RKO (cell line): ENCODE data around the gene BPIFA1.

Experiments used
- DNase-seq: peaks from one replicate; pipeline ENCODE4 v3.0.0-alpha.2; 2016; ENCODE audit warnings: low spot score

BPIFA1 gene

DNA sequence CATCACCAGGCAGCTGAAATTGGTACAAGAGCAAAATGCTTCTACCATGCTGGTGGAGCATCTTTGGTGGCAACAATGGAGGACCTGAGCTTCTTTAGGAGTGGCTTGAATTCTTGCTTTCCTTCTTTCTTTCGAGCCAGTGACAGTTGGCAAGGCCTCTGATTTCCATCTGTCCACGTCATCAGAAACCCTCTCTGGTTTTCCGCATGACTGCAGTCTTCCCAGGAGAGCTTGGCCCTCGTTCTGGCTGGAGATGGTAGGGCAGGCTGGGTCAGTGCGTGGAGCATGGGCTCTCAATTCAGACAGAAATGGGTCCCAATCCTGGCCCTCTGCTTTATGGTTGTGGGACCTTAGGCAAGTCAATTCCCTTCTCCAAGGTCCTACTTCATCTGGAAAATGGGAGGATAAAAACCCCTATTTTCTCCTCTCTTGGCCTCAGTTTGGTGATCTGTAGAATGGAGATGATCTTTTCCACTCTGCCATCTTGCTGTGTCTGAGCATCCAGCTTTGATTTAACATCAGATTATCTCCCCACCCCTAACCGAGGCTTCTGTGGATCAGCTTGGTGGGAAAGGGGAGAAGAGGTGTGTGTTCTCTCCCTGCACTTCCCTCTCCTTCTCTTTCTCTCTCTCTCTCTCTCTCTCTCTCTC, 43.6 kb downstream of the BPIFA1 start:
- no peak for DNase-seq

DNA sequence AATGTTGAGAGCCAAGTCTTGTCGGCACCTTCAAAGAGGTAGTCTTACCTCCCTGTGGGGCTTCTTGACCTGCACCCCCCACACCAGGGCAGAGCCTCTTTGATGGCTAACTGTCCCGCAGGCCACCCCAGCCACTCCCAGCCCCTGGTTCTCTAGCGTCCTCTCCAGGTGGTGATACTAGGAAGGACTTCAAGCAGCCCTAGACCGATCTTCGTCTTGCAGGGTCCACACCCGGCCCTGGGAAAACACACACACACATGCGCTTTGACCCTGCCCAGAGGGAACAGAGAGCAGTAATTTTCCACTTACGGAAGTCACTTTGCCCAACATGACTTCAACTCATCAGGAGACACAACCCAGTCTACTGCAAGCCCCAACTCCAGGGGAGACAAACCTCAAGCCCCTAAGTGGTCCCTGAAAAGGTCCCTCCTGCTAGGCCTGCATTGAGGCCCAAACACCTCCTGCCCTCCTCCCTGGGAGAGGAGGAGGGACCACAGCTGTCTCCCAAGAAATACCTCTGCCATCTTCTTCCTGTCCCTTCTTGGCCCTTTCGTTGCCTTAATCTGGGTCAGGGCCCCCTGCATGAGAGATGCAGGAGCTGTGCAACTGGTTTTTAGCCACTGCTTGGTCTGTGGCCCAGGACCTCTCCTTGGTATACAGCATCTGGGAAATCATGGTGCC, 44.3 kb downstream of the BPIFA1 start:
- DNase-seq, result no peak

DNA sequence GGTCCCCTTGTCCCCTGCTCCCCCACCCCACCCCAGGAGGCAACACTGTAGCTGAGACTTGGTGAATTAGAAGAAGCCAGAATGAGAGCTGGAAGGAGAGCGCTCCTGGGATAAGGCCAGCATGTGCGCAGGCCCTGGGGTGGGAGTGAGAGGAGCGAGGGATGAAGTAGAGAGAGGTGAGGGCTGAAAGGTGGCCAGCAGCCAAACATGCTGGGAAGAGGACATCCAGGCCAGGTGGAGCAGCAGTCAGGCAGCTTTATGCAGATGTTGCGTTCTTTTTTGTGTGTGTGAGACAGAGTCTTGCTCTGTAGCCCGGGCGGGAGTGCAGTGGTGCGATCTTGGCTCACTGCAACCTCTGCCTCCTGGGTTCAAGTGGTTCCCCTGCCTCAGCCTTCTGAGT, 45.0 kb downstream of the BPIFA1 start:
- DNase-seq, result no peak

DNA sequence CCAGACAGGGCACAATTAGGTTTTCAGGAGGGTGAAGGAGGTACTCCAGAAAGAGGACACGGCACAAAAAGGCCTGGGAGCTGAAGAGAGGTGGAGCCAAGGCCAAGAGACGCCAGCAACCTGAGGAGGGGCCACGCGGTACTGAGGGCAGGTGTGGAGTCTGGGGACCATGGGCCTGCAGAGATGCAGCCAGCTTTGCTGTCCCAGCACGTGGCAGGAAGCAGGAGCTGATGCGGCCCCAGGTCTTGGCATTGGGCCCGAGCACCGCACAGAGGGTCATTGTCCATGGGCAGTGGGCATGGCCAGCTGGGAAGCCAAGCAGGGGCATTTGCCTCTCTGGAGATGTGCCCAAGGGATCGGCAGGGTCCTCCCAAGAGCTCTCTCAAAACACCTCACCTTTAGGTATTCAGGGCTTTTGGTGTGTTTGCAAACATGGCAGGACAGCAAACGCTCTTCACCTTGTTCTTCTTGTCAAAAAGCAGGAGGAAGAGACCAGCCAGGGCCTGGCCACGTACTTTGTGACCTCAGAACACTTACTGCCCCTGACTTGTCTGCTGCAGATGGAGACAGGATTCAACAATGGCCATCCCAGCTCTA, 45.9 kb downstream of the BPIFA1 start:
- no peak for DNase-seq

DNA sequence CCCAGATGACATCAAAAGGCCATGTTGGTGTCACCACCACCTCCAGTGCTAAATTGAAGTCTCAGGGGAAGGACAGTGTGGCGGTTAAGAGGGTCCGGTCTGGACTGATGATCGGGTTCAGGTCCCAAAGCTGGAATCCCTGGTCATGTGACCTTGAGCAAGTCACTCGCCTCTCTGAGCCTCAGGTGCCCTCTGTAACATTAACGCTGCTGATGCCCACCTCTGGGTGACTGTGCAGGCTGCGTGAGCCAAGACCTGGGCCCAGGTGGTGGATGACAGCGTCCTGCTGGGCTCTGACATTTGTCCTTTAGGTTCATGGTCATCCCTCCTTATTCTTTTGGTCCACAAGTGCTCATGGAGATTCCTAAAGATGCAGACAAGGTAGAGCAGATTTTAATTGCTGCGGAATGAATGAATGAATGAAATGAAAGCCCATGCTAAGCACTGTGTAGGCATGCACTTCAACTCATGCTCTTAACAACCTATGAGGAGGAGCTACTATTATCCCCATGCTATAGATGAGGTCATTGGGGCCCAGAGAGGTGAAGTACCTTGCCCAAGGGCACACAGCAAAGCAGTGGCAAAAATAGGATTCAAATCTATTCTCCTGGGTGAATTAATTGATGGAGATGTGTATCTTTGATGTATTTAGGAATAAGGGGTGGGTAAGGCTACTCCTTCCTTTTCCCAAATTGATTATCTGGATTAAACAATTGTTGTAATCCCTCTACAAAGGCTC, 46.6 kb downstream of the BPIFA1 start:
- no peak for DNase-seq

DNA sequence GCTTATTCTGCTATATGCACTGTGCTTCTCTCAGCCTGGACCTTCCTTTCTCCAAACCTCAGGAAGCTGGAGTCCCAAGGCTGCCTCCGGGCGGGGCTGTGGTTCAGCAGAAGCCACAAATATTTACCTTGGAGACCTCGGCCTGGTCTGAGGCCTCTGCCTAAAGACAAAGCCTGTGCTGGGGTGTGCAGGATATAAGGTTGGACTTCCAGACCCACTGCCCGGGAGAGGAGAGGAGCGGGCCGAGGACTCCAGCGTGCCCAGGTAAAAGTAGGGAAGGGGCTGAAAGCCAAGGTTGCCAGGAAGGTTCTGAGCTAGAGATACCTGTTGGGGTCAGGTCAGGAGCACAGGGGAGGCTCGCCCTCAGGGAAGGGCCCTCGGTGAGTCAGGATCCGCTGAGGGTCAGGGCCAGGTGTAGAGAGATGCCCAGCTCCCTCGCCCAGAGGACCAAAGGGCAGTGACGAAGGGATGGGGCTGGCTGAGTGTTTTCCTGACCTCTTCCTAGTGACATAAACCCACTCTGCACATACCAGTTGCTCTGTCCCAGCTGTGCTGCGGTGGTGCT, 47.3 kb downstream of the BPIFA1 start, which contains the start of gene BPIFB1:
TSS of gene BPIFB1 (plus strand) at position 224 of the 565 bp plus-strand sequence. CDS start 2,860 bp downstream, outside the sequence.
- no peak for DNase-seq

DNA sequence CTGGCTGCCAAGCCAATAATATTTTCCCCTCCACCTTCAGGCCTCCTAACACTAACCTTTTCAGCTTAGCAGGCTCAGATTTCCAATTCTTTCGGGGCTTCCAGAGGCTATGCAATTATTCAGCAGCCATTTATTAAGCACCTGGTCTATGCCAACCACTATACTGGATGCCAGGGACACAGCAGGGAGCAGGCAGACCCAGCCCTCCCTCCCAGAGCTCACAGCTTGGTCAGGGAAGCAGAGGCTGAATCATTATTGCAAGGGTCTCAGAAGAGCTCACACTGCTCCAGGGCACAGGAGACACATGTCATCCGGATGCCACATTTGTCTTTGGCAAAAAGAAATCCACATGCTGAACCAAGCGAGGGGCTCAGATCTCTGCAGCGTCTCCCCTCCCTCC, 48.5 kb downstream of the BPIFA1 start:
- DNase-seq, result no peak

DNA sequence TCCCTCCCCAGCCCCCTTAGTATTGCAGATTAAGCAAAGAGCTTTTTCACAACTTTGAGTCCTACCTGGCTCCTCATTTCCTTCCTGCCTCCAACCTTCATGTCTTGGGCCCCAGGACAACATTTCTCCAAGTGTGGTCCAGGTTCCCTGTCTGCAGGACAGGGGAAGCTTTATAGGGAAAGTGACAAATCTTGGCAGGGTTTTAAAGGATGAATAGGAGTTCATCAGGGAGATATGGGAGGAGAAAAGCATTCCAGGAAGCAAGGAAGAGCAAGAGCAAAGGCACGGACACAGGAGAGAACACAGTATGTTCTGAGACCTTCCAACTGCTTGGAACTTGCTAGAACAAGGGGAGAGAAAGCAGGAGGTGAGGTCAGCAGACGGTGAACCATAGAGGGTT, 49.1 kb downstream of the BPIFA1 start:
- no peak for DNase-seq

DNA sequence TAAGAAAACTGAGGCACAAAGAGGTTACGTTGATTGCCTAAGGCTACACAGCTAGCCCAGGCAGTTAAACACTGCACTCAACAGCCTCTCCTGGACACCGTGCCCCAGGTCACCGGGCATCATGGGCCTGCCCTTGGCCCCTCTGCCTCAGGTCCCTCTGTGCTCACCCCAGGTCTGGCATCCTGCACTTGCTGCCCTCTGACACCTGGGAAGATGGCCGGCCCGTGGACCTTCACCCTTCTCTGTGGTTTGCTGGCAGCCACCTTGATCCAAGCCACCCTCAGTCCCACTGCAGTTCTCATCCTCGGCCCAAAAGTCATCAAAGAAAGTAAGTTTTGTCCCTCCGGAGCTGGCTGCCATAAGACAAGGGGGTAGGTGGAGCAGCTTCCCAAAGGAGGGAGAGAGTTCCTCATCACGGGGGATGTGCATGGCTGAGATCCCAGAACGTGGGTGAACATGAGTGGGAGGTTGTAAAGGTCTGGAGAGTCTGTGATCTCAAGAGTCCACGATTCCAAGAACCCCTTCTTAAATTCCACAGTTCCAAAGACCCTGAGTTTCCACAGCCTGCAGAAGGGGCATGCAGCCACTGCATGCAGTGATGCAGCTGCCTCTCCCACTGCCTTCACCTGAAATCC, 50.2 kb downstream of the BPIFA1 start:
- DNase-seq, result no peak

DNA sequence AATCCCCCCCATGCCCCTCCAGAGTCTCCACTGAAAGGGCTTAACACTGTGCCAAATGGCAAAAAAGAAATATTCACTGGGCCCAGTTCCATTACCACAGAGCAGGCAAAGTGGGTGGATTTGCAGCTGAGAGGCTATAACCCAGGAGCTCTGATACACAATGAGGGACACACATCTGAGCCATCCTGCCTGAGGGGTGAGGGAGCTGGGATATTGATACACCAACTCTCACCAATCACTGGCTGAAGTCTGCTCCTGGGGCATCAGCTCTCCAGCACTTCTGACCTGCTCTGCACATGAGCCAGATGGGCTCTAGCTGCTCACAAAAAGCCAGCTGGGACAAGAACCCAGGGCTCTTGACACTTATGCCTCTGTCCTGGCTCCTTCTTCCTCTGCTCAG, 52.1 kb downstream of the BPIFA1 start:
- no peak for DNase-seq

DNA sequence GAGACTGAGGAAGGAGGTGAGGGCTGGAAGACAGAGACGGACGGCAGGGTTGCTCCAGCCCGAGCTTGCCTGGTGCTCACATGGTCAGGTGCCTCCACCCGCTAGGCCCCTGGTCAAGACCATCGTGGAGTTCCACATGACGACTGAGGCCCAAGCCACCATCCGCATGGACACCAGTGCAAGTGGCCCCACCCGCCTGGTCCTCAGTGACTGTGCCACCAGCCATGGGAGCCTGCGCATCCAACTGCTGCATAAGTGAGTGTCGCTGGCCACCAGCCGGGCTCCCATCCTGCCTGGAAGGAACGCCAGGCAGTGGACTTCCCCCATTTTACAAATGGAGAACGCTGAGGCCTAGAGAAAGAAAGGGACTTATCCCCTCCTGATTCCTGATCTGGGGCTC, 55.1 kb downstream of the BPIFA1 start:
- no peak for DNase-seq

DNA sequence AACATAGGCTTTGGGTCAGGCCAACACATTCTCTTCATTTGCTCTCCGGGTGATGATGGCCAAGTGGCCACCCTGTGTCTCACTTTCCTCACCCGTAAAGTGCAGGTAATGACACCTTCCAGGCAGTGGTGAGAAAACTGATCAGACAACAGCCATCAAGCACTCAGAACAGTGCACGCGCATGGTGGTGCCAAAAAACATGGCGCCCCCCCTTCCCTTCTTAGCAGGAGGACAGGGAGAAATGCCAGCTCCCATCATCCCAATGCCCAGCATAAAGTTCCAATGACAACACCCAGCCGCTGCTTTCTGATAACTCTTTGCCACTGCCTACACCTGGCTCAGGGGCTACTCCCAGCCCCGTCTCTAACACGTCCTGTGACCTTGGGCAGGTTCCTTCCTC, 55.6 kb downstream of the BPIFA1 start:
- no peak for DNase-seq

DNA sequence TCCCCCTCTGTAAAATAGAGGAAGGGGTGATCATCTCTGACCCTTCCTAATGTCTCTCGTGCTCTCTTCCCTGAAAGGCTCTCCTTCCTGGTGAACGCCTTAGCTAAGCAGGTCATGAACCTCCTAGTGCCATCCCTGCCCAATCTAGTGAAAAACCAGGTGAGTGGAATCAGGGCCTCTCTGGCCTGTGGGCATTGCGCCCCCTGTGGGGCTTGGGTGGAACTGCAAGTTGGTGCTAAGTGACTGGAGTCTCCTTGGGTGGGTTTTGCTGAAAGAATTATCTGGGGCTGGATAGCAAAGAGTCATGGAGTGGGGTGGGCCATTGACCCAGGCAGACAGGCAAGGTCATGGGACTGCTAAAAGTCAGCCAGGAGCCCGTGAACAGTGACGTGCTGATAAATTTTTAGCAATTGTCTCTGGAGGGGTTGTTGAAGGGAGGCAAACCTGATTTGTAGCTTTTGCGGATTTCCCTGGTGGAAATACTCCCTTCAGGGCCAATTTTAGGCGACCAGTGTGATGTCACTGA, 56.1 kb downstream of the BPIFA1 start:
- no peak for DNase-seq
